ENCODE data around the gene SLC16A1.

DNA sequence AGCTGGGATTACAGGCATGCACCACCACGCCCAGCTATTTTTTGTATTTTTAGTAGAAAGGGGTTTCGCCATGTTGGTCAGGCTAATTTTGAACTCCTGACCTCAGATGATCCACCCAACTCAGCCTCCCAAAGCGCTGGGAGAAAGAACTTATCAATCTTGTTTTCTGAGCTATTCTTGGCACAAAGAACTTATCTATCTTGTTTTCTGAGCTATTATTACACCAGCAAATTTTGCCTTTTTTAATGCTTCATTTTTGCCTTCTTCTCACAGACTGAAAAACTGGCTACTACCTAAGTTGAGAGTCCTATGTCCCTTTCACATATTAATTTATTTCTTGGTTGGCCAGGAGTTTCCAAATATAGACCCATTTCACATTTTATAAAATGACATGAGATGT, 9.3 kb downstream of the SLC16A1 start:
- TF ChIP-seq, protein P1, sequence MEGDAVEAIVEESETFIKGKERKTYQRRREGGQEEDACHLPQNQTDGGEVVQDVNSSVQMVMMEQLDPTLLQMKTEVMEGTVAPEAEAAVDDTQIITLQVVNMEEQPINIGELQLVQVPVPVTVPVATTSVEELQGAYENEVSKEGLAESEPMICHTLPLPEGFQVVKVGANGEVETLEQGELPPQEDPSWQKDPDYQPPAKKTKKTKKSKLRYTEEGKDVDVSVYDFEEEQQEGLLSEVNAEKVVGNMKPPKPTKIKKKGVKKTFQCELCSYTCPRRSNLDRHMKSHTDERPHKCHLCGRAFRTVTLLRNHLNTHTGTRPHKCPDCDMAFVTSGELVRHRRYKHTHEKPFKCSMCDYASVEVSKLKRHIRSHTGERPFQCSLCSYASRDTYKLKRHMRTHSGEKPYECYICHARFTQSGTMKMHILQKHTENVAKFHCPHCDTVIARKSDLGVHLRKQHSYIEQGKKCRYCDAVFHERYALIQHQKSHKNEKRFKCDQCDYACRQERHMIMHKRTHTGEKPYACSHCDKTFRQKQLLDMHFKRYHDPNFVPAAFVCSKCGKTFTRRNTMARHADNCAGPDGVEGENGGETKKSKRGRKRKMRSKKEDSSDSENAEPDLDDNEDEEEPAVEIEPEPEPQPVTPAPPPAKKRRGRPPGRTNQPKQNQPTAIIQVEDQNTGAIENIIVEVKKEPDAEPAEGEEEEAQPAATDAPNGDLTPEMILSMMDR (IDR thresholded peaks at IDR 0.05), result no peak
- TF ChIP-seq POLR2A (IDR thresholded peaks at IDR 0.05), result no peak
